Measurements from ENCODE around the gene PIEZO1. TPM values are rescaled to one million over a fixed set of nuclear protein-coding genes. Genes with fewer than 3 reads are reported as not detected.

The PIEZO1 gene
- total and polyA plus RNA-seq, 2 donors (not counting 1 experiment from before 2014, with no cell fraction given): 108 to 331 TPM

- peaks cover 0 to 8% of the 10 kb centered on the region in 2 donors for H3K4me1 ChIP-seq (ENCODE audit: control insufficient read depth in 2 of 2, insufficient read depth in 2 of 2, low read length in 2 of 2)
- peaks cover 97% of the 10 kb centered on the region for H3K79me2 ChIP-seq (ENCODE audit: control insufficient read depth, insufficient read depth, low read length)
- no peaks in the 10 kb centered on the region for H3K27me3 Mint-ChIP-seq
- H3K9me3 Mint-ChIP-seq (ENCODE audit: insufficient read depth): no peaks in the 10 kb centered on the region
- H3K9ac ChIP-seq (ENCODE audit: low read length): no peak overlapping the region
- no peak for DNase-seq
- TF ChIP-seq EZH2 (IDR thresholded peaks at IDR 0.05; ENCODE audit: borderline replicate concordance, insufficient read depth, low read depth, low read length, poor library complexity, severe bottlenecking) (no peak), CTCF (IDR thresholded peaks at IDR 0.05) (no peak)
- 80% methylated on average over 24 of the region's 26 CpGs for WGBS (ENCODE audit: insufficient coverage)
- peaks cover 23% of the 10 kb centered on the region for H3K4me1 Mint-ChIP-seq
- no peak overlapping the region for H3K4me3 Mint-ChIP-seq
- peaks cover 0 to 9% of the 10 kb centered on the region in 2 experiments for H3K36me3 ChIP-seq (replicated peaks in 1 of 2; ENCODE audit: control extremely low read depth in 1 of 2, control insufficient read depth in 1 of 2, extremely low read depth in 1 of 2, insufficient read depth in 2 of 2, low read length in 1 of 2)
- POLR2A ChIA-PET: no interaction called here
- H2AFZ ChIP-seq (ENCODE audit: insufficient read depth, low read depth, low read length, poor library complexity, severe bottlenecking): no peak overlapping the region
- no peak overlapping the region for H3K27ac Mint-ChIP-seq
- intact Hi-C loops (cut with micrococcal nuclease): no loop called here
- H3K9me3 ChIP-seq (ENCODE audit: control extremely low read depth in 1 of 3, control insufficient read depth in 2 of 3, insufficient read depth in 1 of 3, low read length in 2 of 3): peaks cover 0 to 17% (median 0%) of the 10 kb centered on the region in 3 donors
- no peak for ATAC-seq (ENCODE audit: low read depth)
- H3K27me3 ChIP-seq (replicated peaks in 1 of 4; ENCODE audit: control extremely low read depth in 1 of 4, control insufficient read depth in 3 of 4, insufficient read depth in 4 of 4, low read length in 3 of 4): no peaks in the 10 kb centered on the region
- CTCF ChIA-PET: interaction anchor here (0.6 to 2.7 kb wide), 3 partner anchors 22 to 43 kb away, joined by 3 to 13 read pairs (median 9); no protein-coding TSS in a partner anchor
- no peak overlapping the region for H3K4me2 ChIP-seq (replicated peaks; ENCODE audit: low read depth, low read length, poor library complexity, severe bottlenecking)
- no peak overlapping the region for H3K4me3 ChIP-seq (ENCODE audit: control extremely low read depth in 1 of 5, extremely low read depth in 1 of 5, insufficient read depth in 1 of 5, low read depth in 2 of 5, low read length in 4 of 5)
- H3K27ac ChIP-seq (ENCODE audit: low read length in 2 of 2): no peak overlapping the region
- H4K20me1 ChIP-seq (ENCODE audit: control insufficient read depth, insufficient read depth, low read length, poor library complexity, severe bottlenecking): peaks cover 92% of the 10 kb centered on the region
Observed at GRCh38 chr16:88759245-88759975, 25.6 kb downstream of the PIEZO1 start.

GRCh38 chr16:88758944-88759244 is 26.1 kb downstream of the PIEZO1 start:
- no peak for ATAC-seq (ENCODE audit: low read depth)
- H3K27me3 ChIP-seq (replicated peaks in 1 of 4; ENCODE audit: control extremely low read depth in 1 of 4, control insufficient read depth in 3 of 4, insufficient read depth in 4 of 4, low read length in 3 of 4): no peaks in the 10 kb centered on the region
- peaks cover 0 to 17% (median 0%) of the 10 kb centered on the region in 3 donors for H3K9me3 ChIP-seq (ENCODE audit: control extremely low read depth in 1 of 3, control insufficient read depth in 2 of 3, insufficient read depth in 1 of 3, low read length in 2 of 3)
- H3K4me1 ChIP-seq (ENCODE audit: control insufficient read depth in 2 of 2, insufficient read depth in 2 of 2, low read length in 2 of 2): peaks cover 0 to 12% of the 10 kb centered on the region in 2 donors
- intact Hi-C loops (cut with micrococcal nuclease): no loop called here
- TF ChIP-seq CTCF (IDR thresholded peaks at IDR 0.05) (no peak), EZH2 (IDR thresholded peaks at IDR 0.05; ENCODE audit: borderline replicate concordance, insufficient read depth, low read depth, low read length, poor library complexity, severe bottlenecking) (no peak)
- H3K27me3 Mint-ChIP-seq: no peaks in the 10 kb centered on the region
- no peak for DNase-seq
- ChIA-PET CTCF (interaction anchor here (0.6 to 2.7 kb wide), 2 partner anchors 21 to 44 kb away, joined by 3 to 13 read pairs; no protein-coding TSS in a partner anchor), POLR2A (no interaction called here)
- peaks cover 93% of the 10 kb centered on the region for H4K20me1 ChIP-seq (ENCODE audit: control insufficient read depth, insufficient read depth, low read length, poor library complexity, severe bottlenecking)
- no peak overlapping the region for H3K27ac ChIP-seq (ENCODE audit: low read length in 2 of 2)
- no peak overlapping the region for H3K4me3 ChIP-seq (ENCODE audit: control extremely low read depth in 1 of 5, extremely low read depth in 1 of 5, insufficient read depth in 1 of 5, low read depth in 2 of 5, low read length in 4 of 5)
- no peak overlapping the region for H3K27ac Mint-ChIP-seq
- H3K4me2 ChIP-seq (replicated peaks; ENCODE audit: low read depth, low read length, poor library complexity, severe bottlenecking): no peak overlapping the region
- H3K36me3 ChIP-seq (replicated peaks in 1 of 2; ENCODE audit: control extremely low read depth in 1 of 2, control insufficient read depth in 1 of 2, extremely low read depth in 1 of 2, insufficient read depth in 2 of 2, low read length in 1 of 2): peaks cover 0 to 5% of the 10 kb centered on the region in 2 experiments
- H3K9ac ChIP-seq (ENCODE audit: low read length): no peak overlapping the region
- no peaks in the 10 kb centered on the region for H3K9me3 Mint-ChIP-seq (ENCODE audit: insufficient read depth)
- H2AFZ ChIP-seq (ENCODE audit: insufficient read depth, low read depth, low read length, poor library complexity, severe bottlenecking): no peak overlapping the region
- 94% methylated on average over 3 of the region's 6 CpGs for WGBS (ENCODE audit: insufficient coverage)
- H3K79me2 ChIP-seq (ENCODE audit: control insufficient read depth, insufficient read depth, low read length): peaks cover 97% of the 10 kb centered on the region
- peaks cover 23% of the 10 kb centered on the region for H3K4me1 Mint-ChIP-seq
- no peak overlapping the region for H3K4me3 Mint-ChIP-seq

Measured in B cell (primary cell).